Head of caudate nucleus (tissue), 42 donors: ENCODE measurements around the gene CMIP.
A peak's percentile ranks its signal among the peaks of the same experiment; 100 is the strongest.

Source experiments
- DNase-seq, 42 donors: peaks; one replicate each; pipeline versions ENCODE4 v3.0.0 to v3.0.0-alpha.2; 2020 to 2021; ENCODE audit warnings: mixed read lengths in 7 of 42
- intact Hi-C: fragments of 100-400 bp; cut with DNase I; formaldehyde crosslinking; loops from one replicate; pipeline ENCODE4 v1.15.0; 2022

The CMIP gene

GRCh38 chr16:81713295-81713772, 268.7 kb downstream of the CMIP start:
- no peak for DNase-seq
- intact Hi-C loops, result no loop called here

DNA sequence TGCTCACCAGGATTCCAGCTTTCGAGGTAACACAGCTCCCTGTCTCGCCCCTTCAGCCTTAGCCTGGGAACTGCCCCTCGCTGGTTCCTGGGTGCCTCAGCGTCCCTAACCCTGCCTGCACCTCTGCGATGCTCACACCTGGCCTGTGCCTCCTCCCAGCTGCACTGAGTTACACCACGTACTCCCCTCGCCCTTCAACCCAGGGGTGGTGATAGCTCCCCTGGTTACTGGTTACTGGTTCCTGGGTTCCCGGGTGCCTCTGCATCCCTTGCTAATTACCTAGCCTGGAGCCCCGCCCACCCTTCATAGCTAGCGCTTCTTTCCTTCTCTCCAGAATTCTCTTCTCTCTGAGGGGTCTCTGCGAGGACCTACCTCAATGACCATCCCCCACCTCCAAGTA, 269.2 kb downstream of the CMIP start:
- no peak for DNase-seq
- intact Hi-C loops, result no loop called here

DNA sequence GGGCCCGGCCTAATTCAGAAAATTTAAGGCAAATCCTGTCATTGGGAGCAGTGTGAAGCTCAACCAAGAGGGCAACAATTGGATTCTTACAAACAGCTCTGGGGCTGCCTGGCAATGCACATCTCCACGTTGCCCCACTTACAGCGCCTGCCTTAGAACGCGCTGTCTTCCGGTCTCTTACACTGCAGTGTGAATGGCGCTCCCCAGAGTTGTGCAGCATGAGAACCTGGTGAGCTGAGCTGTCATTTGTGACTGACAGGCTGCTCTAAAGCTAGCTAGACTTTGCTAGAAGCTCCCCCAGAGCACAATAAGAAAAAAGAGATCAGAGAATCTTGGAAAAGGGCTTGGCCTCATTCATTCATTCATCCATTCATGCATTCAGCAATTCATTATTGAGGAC, 270.0 kb downstream of the CMIP start:
- intact Hi-C loops, result no loop called here
- no peak for DNase-seq

DNA sequence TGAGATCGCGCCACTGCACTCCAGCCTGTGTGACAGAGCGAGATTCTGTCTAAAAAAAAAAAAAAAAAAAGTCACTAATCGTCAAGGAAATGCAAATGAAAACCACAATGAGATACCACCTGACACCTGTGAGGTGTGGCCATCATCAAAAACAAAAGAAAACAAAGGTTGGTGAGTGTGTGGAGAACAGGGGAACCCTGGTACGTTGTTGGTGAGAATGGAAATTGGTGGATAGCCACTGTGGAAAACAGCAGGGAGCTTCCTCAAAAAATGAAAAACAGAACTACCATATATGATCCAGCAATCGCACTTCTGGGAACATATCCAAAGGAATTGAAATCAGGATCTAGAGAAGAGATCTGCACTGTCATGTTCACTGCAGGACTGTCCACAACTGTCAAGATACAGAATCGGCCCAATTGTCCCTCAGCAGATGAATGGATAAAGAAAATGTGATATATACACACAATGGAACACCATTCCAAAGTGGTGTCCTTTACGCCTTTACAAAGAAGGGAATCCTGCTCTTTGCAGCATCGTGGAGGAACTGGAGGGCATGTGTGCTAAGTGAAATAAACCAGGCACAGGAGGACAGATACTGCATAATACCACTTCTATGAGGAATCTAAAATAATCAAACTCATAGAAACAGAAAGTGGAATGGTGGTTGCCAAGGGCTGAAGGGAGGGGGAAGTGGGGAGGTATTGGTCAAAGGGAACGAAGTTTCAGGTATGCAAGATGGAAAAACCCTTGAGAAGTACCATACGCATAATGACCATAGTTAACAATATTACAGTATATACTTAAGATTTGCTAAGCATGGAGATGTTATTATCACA, 271.0 kb downstream of the CMIP start:
- intact Hi-C loops, result no loop called here

DNA sequence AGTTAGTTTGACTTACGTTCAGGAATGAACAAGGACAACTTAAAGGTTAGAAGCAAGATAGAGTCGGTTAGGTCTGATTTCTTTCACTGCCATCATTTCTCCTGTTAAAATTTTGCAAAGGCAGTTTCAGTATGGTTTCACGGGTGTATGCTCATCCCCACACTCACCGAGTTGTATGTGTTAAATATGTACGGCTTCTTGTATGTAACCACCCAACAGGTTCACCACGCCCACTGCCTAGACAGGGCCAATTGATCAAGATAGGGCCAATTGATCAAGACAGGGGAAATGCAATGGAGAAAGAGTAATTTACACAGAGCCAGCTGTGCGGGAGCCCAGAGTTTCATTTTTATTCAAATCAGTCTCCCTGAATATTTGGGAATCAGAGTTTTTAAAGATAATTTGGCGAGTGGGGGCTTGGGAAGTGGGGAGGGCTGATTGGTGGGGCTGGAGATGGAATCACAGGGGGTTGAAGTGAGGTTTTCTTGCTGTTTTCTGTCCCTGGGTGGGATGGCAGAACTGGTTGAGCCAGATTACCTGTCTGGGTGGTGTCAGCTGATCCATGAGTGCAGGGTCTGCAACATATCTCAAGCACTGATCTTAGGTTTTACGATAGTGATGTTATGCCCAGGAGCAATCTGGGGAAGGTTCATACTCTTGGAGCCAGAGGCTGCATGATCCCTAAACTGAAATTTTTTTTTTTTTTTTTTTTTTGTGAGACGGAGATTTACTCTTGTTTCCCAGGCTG, 272.0 kb downstream of the CMIP start:
- no peak for DNase-seq
- intact Hi-C loops, result no loop called here

More for the DNA sequence above, 271.0 kb downstream of the CMIP start:
- no peak for DNase-seq

DNA sequence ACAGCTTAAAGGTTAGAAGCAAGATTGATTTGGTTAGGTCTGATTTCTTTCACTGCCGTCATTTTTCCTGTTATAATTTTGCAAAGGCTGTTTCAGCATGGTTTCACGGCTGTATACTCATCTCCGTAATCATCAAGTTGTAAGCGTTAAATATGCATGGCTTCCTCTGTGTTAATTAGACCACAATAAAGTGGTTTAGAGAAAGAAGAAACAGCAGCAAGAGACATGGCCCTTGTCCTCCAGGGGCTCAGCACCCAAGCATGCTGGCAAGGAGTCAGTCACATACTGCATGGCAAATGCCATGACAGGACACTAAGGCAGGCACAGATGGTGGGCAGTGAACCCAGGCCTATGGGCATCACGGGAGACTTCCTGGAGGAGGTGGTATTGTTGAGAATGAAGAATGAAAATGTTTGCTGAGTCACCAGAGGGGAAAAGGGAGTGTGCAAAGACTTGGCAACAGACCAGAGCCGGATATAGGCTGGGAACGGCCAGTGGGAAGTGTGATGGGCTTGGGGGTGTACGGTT, 273.1 kb downstream of the CMIP start:
- intact Hi-C loops, result no loop called here
- DNase-seq, result no peak

- intact Hi-C loops, result no loop called here
- no peak for DNase-seq
Observed at GRCh38 chr16:81718637-81719036, 274.0 kb downstream of the CMIP start.

- DNase-seq, result no peak
- intact Hi-C loops, result no loop called here
Observed at GRCh38 chr16:81719993-81720392, 275.4 kb downstream of the CMIP start.

DNA sequence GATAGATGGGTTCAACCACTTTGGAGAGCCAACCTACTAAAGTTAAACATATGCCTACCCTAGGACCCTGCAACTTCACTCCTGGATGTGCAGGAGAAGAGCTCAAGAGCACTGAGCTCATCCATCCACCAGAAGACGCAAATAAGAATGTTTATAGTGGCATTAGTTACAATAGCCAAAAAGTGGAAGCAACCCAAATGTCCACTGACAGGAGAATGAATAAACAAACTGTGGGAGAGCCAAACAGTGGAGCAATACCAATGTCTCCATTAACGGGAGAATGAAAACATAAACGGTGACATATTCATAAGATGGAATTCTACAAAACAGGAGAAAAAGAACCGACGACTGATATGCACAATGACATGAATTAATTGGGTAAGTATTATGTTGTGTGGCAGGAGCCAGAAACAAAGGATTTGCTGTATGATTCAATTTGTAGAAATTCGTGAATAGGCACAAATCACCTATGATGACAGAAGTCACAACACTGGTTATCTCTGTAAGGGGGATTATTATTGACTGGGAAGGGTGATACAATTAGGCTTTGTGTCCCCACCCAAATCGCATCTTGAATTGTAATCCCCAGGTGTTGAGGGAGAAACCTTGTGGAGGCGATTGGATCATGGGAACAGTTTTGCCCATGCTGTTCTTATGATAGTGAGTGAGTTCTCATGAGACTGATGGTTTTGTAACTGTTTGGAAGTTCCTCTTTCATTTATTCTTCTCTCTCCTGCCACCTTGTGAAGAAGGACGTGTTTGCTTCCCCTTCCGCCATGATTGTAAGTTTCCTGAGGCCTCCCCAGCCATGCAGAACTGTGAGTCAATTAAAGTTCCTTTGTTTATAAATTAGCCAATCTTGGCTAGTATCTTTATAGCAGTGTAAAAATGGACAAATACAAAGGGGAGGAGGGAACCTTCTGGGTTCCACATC, 276.6 kb downstream of the CMIP start:
- intact Hi-C loops, result no loop called here

DNA sequence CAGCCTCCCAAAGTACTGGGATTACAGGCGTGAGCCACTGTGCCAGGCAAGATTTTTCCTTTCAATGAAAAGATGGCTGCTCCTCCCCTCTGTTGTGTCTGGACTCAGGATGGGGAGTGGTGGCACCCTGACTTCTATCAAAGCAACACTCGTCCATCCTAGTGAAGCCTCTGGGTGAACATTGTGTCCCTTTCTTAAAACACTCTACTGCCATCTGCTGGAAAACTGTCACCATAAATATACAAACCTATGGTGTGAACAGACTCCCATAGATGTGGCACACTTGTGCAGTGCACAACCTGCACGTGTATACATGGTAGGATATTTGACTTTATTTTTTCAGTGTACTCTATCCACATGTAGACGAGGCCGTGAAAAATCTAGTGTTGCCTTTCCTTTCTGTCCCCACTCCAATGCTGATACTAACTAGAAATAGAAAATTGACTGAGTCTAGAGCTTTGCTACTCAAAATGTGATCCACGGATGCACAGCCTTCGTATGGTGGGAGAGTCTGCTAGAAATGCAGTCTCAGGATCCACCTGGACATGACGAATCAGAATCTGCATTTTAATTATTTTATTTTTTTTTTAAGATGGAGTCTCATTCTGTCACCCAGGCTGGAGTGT, 278.6 kb downstream of the CMIP start:
- peak in 14 of 42 donors; percentile 39 to 85 (median 66) for DNase-seq
- intact Hi-C loops, result loop anchor here (2.0 kb wide), 1 partner anchor 320 kb away; no protein-coding TSS in a partner anchor

More for the DNA sequence above, 276.6 kb downstream of the CMIP start:
- DNase-seq, result no peak

DNA sequence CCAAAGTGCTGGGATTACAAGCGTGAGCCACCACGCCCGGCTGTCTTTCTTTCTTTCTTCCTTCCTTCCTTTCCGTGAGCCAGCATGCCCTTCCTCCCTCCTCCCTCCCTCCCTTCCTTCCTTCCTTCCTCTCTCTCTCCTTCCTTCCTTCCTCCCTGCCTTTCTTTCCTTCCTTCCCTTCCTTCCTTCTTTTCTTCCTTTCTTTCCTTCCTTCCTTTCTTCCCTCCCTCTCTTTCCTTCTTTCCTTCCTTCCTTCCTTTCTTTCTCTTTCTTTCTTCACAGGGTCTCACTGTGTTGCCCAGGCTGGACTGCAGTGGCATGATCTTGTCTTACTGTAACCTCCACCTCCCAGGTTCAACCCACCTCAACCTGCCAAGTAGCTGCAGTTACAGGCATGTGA, 283.8 kb downstream of the CMIP start:
- DNase-seq, result no peak
- intact Hi-C loops, result no loop called here

DNA sequence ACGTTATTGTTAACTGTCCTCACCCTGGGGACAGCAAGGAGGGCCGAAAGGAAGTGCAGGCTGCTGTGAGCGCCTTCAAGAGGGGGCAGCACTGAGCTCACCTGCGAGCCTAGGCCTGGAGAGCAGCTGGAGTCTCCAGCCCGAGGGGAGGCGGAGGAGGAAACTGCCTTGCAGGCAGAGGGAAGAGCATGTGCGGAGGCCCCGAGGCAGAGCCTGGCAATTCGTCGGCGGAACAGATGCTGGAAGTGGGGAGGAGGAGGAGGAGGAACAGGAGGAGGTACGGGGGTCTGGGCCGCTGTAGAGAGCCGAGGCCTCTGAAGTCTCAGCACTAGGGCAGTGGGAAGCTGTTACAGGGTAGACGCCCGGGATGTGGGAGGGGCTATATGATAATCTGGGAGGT, 284.8 kb downstream of the CMIP start:
- DNase-seq, result no peak
- intact Hi-C loops, result no loop called here

GRCh38 chr16:81730090-81731051, 285.8 kb downstream of the CMIP start:
- DNase-seq, result peak; percentile 70 to 92 (median 85)
- intact Hi-C loops, result no loop called here

DNA sequence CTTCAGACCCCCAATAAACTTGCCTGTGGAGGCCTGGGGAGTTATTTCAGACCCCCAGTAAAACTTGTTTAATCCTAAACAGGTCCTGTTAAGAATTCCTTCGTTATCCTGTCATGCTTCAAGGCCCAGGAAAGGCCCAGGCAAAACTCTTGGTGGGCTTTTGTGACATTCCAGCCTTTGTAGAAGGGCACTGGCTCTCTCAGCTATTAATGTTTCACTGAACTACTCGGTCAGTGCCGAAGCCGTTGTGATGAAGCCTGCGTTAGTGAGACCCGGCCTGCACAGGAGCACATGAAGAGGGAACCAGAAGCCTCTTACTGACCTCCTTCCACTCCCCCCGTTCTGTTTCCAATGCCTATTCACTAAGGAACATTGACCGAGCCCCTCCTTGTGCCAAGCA, 287.0 kb downstream of the CMIP start:
- no peak for DNase-seq
- intact Hi-C loops, result no loop called here

DNA sequence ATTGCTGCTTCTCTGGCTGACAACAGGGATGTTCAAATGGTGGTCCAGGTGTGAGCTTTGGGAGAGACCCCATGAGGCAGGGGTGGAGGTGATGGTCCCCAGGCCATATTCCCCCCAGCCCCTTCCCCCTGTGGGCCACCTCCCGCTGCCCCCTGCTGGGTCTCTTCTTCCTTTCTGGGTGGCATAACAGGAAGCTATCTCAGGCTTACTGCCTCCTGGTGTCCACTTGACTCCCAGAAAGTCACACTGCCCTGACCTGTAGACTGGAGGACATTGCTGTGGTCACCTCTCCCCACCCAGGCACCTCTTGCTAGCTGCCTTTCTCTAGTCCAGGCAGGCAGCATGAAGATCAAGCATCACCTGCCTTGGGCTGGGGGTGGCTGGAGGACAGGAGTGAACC, 288.1 kb downstream of the CMIP start:
- intact Hi-C loops, result no loop called here
- DNase-seq, result no peak

- no peak for DNase-seq
- intact Hi-C loops, result no loop called here
Observed at GRCh38 chr16:81733295-81733694, 288.7 kb downstream of the CMIP start.
